ENCODE data around the gene PAF1. TPM values are rescaled to one million over a fixed set of nuclear protein-coding genes. Genes with fewer than 3 reads are reported as not detected.

The PAF1 gene
- total and polyA plus RNA-seq, 8 donors: 7.0 to 77.2 (median 29.4) TPM

DNA sequence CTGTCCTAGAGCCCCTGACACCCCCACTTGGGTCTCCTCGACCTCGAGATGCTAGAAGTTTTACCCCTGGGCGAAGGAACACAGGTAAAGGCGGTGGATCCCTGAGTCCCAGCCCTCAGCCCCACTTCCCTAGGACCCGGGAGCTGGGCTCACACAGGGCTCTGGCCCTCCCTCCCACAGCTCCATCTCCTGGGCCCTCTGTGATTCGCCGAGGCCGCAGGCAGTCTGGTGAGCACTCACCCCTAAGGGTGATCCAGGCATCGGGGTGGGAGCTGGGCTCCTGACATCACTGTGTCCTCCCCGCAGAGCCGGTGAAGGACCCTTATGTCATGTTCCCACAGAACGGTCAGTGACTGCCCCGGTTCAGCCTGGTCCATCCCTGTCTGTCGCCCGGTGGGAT lies 29.9 kb upstream of the PAF1 start:
- 90 to 96% (median 91%) methylated on average over 10 to 15 of the region's 15 CpGs for WGBS, 5 donors
- TF ChIP-seq, protein P1, sequence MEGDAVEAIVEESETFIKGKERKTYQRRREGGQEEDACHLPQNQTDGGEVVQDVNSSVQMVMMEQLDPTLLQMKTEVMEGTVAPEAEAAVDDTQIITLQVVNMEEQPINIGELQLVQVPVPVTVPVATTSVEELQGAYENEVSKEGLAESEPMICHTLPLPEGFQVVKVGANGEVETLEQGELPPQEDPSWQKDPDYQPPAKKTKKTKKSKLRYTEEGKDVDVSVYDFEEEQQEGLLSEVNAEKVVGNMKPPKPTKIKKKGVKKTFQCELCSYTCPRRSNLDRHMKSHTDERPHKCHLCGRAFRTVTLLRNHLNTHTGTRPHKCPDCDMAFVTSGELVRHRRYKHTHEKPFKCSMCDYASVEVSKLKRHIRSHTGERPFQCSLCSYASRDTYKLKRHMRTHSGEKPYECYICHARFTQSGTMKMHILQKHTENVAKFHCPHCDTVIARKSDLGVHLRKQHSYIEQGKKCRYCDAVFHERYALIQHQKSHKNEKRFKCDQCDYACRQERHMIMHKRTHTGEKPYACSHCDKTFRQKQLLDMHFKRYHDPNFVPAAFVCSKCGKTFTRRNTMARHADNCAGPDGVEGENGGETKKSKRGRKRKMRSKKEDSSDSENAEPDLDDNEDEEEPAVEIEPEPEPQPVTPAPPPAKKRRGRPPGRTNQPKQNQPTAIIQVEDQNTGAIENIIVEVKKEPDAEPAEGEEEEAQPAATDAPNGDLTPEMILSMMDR (IDR thresholded peaks at IDR 0.05): no peak
- TF ChIP-seq POLR2A (IDR thresholded peaks at IDR 0.05) (no peak), EP300 (IDR thresholded peaks at IDR 0.05) (no peak), POLR2AphosphoS5 (IDR thresholded peaks at IDR 0.05) (no peak)
- intact Hi-C loops (cut with DNase I; ENCODE audit: low total_unique reads): no loop called here
- no peak overlapping the region for H3K4me3 ChIP-seq
- H3K27ac ChIP-seq: no peak overlapping the region
- H3K4me1 ChIP-seq: peaks cover 0 to 16% (median 7%) of the 10 kb centered on the region in 4 donors
- no peak for DNase-seq
- H3K36me3 ChIP-seq: peaks cover 13 to 93% (median 81%) of the 10 kb centered on the region in 4 donors
- no peaks in the 10 kb centered on the region for H3K27me3 ChIP-seq
- H3K9me3 ChIP-seq: no peaks in the 10 kb centered on the region

DNA sequence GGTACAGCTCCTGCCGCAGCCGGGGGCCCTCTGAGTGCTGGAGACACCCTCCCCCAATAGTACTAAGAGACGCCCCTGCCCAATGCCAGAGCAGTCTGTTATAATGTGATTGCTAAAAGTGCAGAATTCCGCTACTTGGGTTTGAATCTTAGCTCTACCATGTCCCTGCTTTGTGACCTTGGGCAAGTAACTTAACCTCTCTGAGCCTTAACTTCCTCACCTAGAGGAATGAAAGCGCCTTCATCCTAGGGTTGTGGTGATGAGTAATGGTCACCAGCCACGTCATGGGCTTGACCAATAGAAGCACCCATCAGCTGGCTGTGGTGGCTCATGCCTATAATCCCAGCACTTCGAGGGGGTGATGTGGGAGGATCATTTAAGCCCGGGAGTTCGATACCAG lies 28.1 kb upstream of the PAF1 start:
- no peaks in the 10 kb centered on the region for H3K9me3 ChIP-seq
- peaks cover 9 to 33% (median 24%) of the 10 kb centered on the region in 4 donors for H3K4me1 ChIP-seq
- no peak for DNase-seq
- no peak overlapping the region for H3K27ac ChIP-seq
- no peak overlapping the region for H3K4me3 ChIP-seq
- WGBS, 5 donors: 81 to 98% (median 90%) methylated on average over 7 to 9 of the region's 9 CpGs
- peaks cover 13 to 79% (median 71%) of the 10 kb centered on the region in 4 donors for H3K36me3 ChIP-seq
- intact Hi-C loops (cut with DNase I; ENCODE audit: low total_unique reads): no loop called here
- no peak for TF ChIP-seq EP300 (IDR thresholded peaks at IDR 0.05)
- TF ChIP-seq POLR2A (IDR thresholded peaks at IDR 0.05): no peak
- no peak for TF ChIP-seq POLR2AphosphoS5 (IDR thresholded peaks at IDR 0.05)
- TF ChIP-seq, protein P1 (IDR thresholded peaks at IDR 0.05): no peak
- no peaks in the 10 kb centered on the region for H3K27me3 ChIP-seq

DNA sequence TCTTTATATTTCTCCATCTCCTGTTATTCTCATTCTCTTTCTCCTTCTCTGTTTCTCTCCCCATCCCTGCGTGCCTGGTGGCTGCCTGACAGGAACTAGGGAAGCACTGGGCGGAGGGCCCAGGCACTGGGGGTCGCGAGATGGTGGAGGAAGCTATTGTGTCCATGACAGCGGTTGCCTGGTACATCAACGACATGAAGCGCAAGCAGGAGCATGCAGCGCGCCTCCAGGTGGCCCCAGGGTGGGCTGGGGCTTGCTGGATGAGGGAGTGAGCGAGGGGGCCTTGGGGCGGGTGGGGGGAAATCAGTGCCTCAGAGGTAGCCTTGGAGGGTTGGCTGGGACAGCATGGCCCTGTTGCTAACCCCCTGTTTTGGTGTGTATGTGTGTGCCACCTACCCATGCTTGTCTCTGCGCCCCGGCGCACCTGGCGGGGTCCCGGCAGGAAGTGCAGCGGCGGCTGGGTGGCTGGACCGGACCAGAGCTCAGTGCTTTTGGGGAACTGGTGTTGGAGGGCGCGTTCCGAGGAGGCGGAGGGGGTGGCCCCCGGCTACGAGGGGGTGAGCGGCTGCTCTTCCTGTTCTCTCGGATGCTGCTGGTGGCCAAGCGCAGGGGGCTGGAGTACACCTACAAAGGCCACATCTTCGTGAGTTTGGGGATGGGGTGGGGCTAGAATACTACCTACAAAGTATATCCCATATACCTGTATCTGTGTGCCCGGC lies 26.7 kb upstream of the PAF1 start:
- H3K36me3 ChIP-seq: peaks cover 13 to 65% (median 57%) of the 10 kb centered on the region in 4 donors
- no peaks in the 10 kb centered on the region for H3K9me3 ChIP-seq
- H3K4me3 ChIP-seq: no peak overlapping the region
- peaks cover 9 to 47% (median 37%) of the 10 kb centered on the region in 4 donors for H3K4me1 ChIP-seq
- intact Hi-C loops (cut with DNase I; ENCODE audit: low total_unique reads): no loop called here
- peak in 1 of 3 donors; percentile 10 for TF ChIP-seq POLR2AphosphoS5 (IDR thresholded peaks at IDR 0.05)
- no peak for TF ChIP-seq POLR2A (IDR thresholded peaks at IDR 0.05)
- H3K27ac ChIP-seq: no peak overlapping the region
- H3K27me3 ChIP-seq: no peaks in the 10 kb centered on the region
- no peak for DNase-seq
- 87 to 92% (median 91%) methylated on average over 24 to 30 of the region's 30 CpGs for WGBS, 5 donors

DNA sequence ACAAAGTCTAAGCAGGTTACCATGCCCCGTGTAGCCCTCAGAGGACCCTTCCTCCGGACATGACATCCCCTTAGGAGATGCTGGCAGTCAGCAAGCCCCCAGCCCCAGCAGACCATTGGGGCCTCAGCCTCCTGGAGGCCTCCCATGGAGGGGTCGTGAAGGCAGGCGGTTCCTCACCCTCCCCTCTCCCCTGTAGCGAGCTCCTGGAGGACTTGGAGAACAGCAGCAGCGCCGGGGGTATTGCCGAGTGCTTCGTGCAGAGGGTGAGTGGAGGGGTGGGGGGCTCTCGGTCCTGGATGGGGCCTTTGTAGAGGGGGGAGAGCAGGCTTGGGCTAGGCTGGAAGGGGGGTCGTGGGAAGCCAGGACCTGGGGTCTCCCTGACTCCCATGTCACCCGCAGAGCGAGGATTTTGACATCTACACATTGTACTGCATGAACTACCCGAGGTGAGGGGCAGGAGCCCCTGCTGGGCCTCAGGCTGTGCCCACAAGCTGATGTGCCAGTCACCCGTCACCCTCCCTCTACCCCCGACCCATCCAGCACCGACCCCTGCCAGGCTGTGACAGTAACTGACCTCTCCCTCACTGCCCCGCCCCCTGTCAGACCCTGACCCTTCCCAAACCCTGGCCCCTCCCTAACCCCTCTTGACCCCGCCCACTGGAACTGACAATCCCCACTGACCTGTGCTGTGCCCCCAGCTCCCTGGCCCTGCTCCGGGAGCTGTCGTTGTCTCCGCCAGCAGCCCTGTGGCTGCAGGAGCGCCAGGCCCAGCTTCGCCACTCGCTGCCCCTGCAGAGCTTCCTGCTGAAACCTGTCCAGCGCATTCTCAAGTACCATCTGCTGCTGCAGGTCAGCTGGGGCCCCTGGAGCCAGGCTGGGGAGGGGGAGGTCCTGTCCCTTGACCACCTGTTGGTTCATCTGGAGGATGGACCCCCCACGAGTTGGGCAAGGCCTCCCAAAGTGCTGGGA lies 25.5 kb upstream of the PAF1 start:
- TF ChIP-seq, protein P1 (IDR thresholded peaks at IDR 0.05): no peak
- TF ChIP-seq POLR2AphosphoS5 (IDR thresholded peaks at IDR 0.05): peak in 1 of 3 donors; percentile 20
- no peak for TF ChIP-seq EP300 (IDR thresholded peaks at IDR 0.05)
- intact Hi-C loops (cut with DNase I; ENCODE audit: low total_unique reads): no loop called here
- H3K36me3 ChIP-seq: peaks cover 13 to 53% (median 45%) of the 10 kb centered on the region in 4 donors
- 80 to 85% (median 81%) methylated on average over 18 to 27 of the region's 27 CpGs for WGBS, 5 donors
- no peak for DNase-seq
- peak overlapping the region in 1 of 4 donors; percentile 11 for H3K4me3 ChIP-seq
- H3K27me3 ChIP-seq: no peaks in the 10 kb centered on the region
- H3K9me3 ChIP-seq: no peaks in the 10 kb centered on the region
- H3K4me1 ChIP-seq: peaks cover 9 to 53% (median 44%) of the 10 kb centered on the region in 4 donors
- H3K27ac ChIP-seq: peak overlapping the region in 3 of 5 donors; percentile 98 to 100 (median 98)

Data from stomach (tissue), 9 donors.